RPMI8226 (cell line): Measurements from ENCODE around the gene CDC42BPA.
"Not testable (repeated sequence)": the region's sequence is repeated elsewhere in the genome, so short reads cannot be mapped to it uniquely, and the experiment has no call there.

Source experiments
- DNase-seq: peaks from one replicate; pipeline ENCODE4 v3.0.0-alpha.2; 2015

The CDC42BPA gene

GRCh38 chr1:227305894-227306626 lies 12.2 kb downstream of the CDC42BPA start:
- DNase-seq: no peak

- DNase-seq: no peak
Measured at GRCh38 chr1:227304665-227305064, 13.6 kb downstream of the CDC42BPA start.

GRCh38 chr1:227303662-227304061 lies 14.6 kb downstream of the CDC42BPA start:
- no peak for DNase-seq

- no peak for DNase-seq
Measured at GRCh38 chr1:227300682-227301081, 17.6 kb downstream of the CDC42BPA start.

- DNase-seq: no peak
Measured at GRCh38 chr1:227299688-227300087, 18.6 kb downstream of the CDC42BPA start.

GRCh38 chr1:227299241-227299627 lies 19.1 kb downstream of the CDC42BPA start:
- DNase-seq: no peak

- no peak for DNase-seq
Measured at GRCh38 chr1:227298512-227299240, 19.6 kb downstream of the CDC42BPA start.

GRCh38 chr1:227297073-227297793 lies 21.1 kb downstream of the CDC42BPA start:
- no peak for DNase-seq

- no peak for DNase-seq
Measured at GRCh38 chr1:227295609-227296008, 22.7 kb downstream of the CDC42BPA start.

- DNase-seq: no peak
Measured at GRCh38 chr1:227285745-227286144, 32.5 kb downstream of the CDC42BPA start.

- DNase-seq: no peak
Measured at GRCh38 chr1:227281371-227281770, 36.9 kb downstream of the CDC42BPA start.

- DNase-seq: no peak
Measured at GRCh38 chr1:227280836-227281235, 37.5 kb downstream of the CDC42BPA start.

GRCh38 chr1:227276156-227276693 lies 42.1 kb downstream of the CDC42BPA start:
- not testable (repeated sequence) for DNase-seq

- DNase-seq: peak; percentile 58
Measured at GRCh38 chr1:227273557-227273956, 44.7 kb downstream of the CDC42BPA start.

GRCh38 chr1:227272428-227272827 lies 45.9 kb downstream of the CDC42BPA start:
- DNase-seq: no peak

GRCh38 chr1:227270554-227270953 lies 47.7 kb downstream of the CDC42BPA start:
- no peak for DNase-seq

- no peak for DNase-seq
Measured at GRCh38 chr1:227268943-227269342, 49.3 kb downstream of the CDC42BPA start.

- DNase-seq: no peak
Measured at GRCh38 chr1:227265891-227266290, 52.4 kb downstream of the CDC42BPA start.

GRCh38 chr1:227263869-227264268 lies 54.4 kb downstream of the CDC42BPA start:
- DNase-seq: no peak

GRCh38 chr1:227261501-227261900 lies 56.8 kb downstream of the CDC42BPA start:
- no peak for DNase-seq

GRCh38 chr1:227260433-227260832 lies 57.9 kb downstream of the CDC42BPA start:
- DNase-seq: no peak

- no peak for DNase-seq
Measured at GRCh38 chr1:227257964-227258363, 60.3 kb downstream of the CDC42BPA start.

- no peak for DNase-seq
Measured at GRCh38 chr1:227255086-227255732, 63.1 kb downstream of the CDC42BPA start.
